ENCODE measurements around the gene DUSP18.
"Not testable (repeated sequence)": the region's sequence is repeated elsewhere in the genome, so short reads cannot be mapped to it uniquely, and the experiment has no call there.

- TF ChIP-seq, protein P1, sequence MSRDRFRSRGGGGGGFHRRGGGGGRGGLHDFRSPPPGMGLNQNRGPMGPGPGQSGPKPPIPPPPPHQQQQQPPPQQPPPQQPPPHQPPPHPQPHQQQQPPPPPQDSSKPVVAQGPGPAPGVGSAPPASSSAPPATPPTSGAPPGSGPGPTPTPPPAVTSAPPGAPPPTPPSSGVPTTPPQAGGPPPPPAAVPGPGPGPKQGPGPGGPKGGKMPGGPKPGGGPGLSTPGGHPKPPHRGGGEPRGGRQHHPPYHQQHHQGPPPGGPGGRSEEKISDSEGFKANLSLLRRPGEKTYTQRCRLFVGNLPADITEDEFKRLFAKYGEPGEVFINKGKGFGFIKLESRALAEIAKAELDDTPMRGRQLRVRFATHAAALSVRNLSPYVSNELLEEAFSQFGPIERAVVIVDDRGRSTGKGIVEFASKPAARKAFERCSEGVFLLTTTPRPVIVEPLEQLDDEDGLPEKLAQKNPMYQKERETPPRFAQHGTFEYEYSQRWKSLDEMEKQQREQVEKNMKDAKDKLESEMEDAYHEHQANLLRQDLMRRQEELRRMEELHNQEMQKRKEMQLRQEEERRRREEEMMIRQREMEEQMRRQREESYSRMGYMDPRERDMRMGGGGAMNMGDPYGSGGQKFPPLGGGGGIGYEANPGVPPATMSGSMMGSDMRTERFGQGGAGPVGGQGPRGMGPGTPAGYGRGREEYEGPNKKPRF (IDR thresholded peaks at IDR 0.05; ENCODE audit: low read depth, low read length): not testable (repeated sequence)
- TF ChIP-seq SIX5 (IDR thresholded peaks at IDR 0.05; ENCODE audit: borderline replicate concordance in 1 of 2, insufficient read depth in 1 of 2, low read depth in 1 of 2, low read length in 2 of 2); POLR2A (conservative IDR thresholded peaks at IDR 0.05); NFYB (IDR thresholded peaks at IDR 0.05; ENCODE audit: extremely low read depth, insufficient read length); SMARCA5 (IDR thresholded peaks at IDR 0.05); MLLT1 (IDR thresholded peaks at IDR 0.05): not testable (repeated sequence)
Measured at GRCh38 chr22:30676565-30676964, 8.9 kb upstream of the DUSP18 start.

Data from K562 (cell line).